D721Med (cell line): ENCODE measurements around the gene CA9.

Experiments
- DNase-seq: peaks from one replicate; pipeline ENCODE4 v3.0.0; 2011; ENCODE audit warnings: low spot score; ENCODE audit not compliant: insufficient read length
- FAIRE-seq: peaks from 2 replicates; lab custom pipeline; 2011; peaks lifted over from hg19 to GRCh38; lab: Jason Lieb, UNC
- TF ChIP-seq, protein P1 (sequence below): IDR thresholded peaks from 2 replicates; pipeline ENCODE4 v1.5.1; 2012; ENCODE audit warnings: mild to moderate bottlenecking, control low read depth; ENCODE audit not compliant: insufficient read depth; ENCODE audit errors: missing control alignments

Gene CA9

DNA sequence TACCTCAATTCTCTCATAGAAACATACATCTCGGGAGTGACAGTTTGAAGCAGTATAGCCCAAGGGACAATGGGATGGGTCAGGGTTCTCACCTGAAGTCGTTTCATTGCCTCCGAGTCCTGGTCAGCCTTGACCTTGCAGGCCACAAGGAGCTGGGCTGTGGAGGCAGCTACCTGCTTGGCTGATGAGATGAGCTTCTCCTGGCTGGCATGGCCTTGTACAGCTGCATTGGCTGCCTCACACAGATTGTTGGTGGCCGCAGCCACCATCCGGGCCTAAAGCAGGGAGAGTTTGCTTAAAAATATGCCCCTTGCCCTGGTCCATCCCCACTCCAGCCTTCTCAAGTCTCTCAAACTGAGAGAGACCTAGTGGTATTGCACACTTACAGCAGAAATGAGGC lies 24.5 kb downstream of the CA9 start:
- no peak for DNase-seq
- TF ChIP-seq, protein P1, sequence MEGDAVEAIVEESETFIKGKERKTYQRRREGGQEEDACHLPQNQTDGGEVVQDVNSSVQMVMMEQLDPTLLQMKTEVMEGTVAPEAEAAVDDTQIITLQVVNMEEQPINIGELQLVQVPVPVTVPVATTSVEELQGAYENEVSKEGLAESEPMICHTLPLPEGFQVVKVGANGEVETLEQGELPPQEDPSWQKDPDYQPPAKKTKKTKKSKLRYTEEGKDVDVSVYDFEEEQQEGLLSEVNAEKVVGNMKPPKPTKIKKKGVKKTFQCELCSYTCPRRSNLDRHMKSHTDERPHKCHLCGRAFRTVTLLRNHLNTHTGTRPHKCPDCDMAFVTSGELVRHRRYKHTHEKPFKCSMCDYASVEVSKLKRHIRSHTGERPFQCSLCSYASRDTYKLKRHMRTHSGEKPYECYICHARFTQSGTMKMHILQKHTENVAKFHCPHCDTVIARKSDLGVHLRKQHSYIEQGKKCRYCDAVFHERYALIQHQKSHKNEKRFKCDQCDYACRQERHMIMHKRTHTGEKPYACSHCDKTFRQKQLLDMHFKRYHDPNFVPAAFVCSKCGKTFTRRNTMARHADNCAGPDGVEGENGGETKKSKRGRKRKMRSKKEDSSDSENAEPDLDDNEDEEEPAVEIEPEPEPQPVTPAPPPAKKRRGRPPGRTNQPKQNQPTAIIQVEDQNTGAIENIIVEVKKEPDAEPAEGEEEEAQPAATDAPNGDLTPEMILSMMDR = no peak
- FAIRE-seq = no peak

DNA sequence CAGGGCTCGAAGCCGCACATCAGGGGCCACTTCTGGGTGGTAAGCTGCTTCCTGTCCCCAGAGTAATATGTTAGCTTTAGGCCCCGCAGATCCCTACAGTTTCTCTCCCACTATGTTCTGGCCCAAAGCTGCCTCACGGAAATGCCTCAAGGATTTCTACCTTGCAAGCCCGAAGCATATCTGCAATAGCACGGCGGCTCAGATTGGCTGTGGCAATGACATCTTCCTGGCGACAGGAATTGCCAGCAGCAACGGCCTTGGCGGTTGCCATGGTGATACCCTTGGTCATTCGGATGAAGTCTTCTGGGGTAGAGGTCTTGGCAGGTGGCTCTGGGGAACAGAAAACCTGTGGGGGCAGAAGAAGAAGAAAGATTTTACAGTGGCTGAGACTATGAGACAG lies 26.3 kb downstream of the CA9 start:
- FAIRE-seq (no peak), DNase-seq (no peak)
- TF ChIP-seq, protein P1 = no peak

DNA sequence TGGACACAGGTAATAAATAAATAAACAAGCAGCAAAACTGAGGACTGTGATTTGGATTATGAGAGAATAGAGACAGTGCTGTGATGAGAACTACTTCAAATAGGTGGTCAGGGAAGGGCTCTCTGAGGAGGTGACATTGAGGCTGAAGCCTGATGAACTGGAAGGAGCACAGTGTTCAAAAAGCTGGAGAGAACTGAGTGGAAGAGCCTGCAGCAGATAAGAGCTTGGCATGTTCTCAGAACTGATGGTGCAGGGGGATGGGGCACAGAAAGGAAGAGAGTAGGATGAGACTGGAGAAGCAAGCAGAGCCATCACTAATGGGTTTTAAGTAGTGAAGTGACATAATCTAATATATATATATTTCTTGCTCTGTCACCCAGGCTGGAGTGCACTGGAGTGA lies 27.2 kb downstream of the CA9 start:
- FAIRE-seq = no peak
- no peak for DNase-seq
- TF ChIP-seq, protein P1 = no peak

DNA sequence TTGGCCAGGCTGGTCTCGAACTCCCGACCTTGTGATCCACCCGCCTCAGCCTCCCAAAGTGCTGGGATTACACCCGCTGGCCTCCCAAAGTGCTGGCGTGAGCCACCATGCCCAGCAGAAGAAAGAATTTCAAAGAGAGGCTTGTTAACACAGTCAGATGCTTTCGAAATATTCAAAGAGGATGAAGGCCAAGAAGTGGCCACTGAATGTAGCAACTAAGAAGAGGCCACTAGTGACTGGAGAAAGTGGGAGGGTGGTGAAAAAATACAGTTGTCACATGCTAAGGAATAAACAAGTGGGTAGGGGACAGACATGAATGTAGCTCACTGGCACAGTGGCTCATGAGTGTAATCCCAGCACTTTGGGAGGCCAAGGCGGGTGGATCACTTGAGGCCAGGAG lies 29.0 kb downstream of the CA9 start:
- TF ChIP-seq, protein P1 = no peak
- no peak for FAIRE-seq

DNA sequence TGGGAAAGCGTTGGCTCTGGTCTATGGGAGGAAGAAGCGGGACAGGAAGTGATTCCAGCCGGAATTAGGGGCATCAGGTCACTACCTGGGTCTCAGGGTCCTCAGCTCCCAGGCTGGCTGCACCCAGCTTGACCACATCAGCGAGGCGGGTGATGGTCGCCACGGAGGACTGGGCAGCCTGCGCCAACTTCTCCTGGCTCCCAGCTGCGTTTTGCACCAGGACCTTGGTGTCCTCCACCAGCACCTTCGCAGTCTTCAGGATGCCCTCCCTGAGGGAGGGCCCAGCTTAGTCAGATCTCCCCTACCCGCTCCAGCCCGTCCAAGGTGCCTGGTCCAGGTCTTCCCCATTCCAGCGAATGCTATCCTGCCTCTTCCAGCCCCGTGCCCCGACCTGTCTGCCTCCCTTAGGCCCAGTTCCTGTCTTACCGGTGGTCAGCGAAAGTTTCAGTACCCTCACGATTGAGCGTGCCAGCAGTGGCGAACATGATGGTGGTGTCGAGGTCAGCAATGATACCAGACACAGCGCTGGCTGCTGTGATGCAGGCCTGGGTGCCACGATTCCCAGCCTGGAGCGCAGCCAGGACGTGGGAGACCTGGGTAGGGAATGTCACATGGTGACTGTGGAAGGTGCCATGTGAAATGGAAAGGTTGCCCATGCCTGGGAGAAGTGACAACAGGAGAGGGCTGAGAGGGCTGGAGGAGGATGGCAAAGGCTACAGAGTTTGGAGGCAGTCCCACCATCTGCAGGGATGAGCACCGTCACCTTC lies 30.4 kb downstream of the CA9 start:
- FAIRE-seq (no peak), DNase-seq (no peak)
- TF ChIP-seq, protein P1 = no peak

More for the DNA sequence above, 29.0 kb downstream of the CA9 start:
- no peak for DNase-seq

DNA sequence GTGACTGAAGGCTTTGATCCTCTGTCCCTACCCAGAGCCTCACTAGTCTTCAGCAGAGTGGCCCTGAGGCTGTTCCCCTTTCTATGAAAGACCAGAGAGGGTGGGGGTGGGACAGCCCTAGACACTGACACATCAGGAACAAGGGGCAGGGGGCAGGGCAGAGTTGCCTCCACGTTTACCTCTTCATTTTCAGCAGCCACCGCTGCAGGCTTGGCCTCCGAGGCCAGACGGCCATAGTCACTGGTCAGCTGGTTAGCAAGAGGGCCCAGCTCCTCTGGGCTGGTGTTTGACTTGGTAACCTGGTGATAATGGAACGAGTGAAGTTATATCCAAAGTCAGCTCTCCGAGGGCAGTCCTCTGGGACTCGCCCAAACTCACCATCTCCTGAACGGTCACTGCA lies 31.6 kb downstream of the CA9 start:
- TF ChIP-seq, protein P1 = no peak
- DNase-seq = no peak
- no peak for FAIRE-seq

DNA sequence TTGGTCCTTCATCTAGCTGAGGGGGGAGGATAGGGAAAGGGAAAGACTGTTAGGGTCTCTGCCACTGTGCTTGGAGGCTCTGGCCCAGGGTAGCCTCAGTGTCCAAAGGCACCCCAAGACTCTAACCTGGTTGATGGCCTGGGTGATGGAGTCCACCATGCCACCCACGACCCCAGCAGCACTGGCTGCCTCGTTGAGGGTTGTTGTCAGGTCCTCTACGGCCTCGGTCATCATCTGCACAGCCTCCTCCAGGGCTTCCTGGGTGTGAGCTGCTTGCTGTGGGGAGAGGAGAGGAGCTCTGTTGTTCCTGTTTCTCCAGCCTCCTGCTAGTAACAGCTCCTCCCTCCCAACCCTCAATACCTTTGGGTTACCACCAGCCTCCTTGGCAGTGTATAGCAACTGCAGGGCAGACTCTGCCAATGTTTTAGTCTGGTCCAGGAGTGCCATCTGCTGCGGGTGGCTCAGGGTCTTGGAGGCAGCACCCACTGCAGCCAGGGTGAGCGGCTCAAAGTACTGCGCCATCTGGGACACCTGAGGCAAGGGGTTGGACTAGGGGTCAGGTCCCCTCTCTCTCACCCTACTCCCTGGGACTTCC lies 32.2 kb downstream of the CA9 start:
- no peak for FAIRE-seq

More for the DNA sequence above, 32.2 kb downstream of the CA9 start:
- TF ChIP-seq, protein P1 = no peak
- no peak for DNase-seq
